Measurements from ENCODE around the gene GPC6. TPM values are rescaled to one million over a fixed set of nuclear protein-coding genes. Genes with fewer than 3 reads are reported as not detected.
A peak's percentile ranks its signal among the peaks of the same experiment; 100 is the strongest.

Gene GPC6
- total RNA-seq, 6 donors from 2014 or later: 1.3 to 7.3 (median 3.4) TPM

GRCh38 chr13:94328381-94329041, 1101.9 kb downstream of the GPC6 start:
- Histone ChIP-seq H3K36me3 (no peaks in the 10 kb centered on the region), H3K4me1 (peaks cover 0 to 4% (median 0%) of the 10 kb centered on the region in 4 donors), H3K27me3 (no peaks in the 10 kb centered on the region), H3K4me3 (no peak overlapping the region), H3K27ac (no peak overlapping the region), H3K9me3 (no peaks in the 10 kb centered on the region)
- ATAC-seq (ENCODE audit: low FRiP score in 2 of 2): no peak
- 61 to 80% methylated on average over 9 to 13 of the region's 13 CpGs for WGBS, 2 donors
- TF ChIP-seq EP300 (IDR thresholded peaks at IDR 0.05) (no peak), CTCF (IDR thresholded peaks at IDR 0.05) (no peak), POLR2AphosphoS5 (IDR thresholded peaks at IDR 0.05) (no peak), POLR2A (IDR thresholded peaks at IDR 0.05) (no peak)
- DNase-seq: no peak

- Histone ChIP-seq H3K9me3 (no peaks in the 10 kb centered on the region), H3K4me3 (no peak overlapping the region), H3K27me3 (no peaks in the 10 kb centered on the region), H3K36me3 (no peaks in the 10 kb centered on the region), H3K27ac (no peak overlapping the region), H3K4me1 (peaks cover 0 to 4% (median 0%) of the 10 kb centered on the region in 4 donors)
- WGBS, 2 donors: 75 to 87% methylated on average over 7 of the region's 7 CpGs
- TF ChIP-seq CTCF (IDR thresholded peaks at IDR 0.05): no peak
- no peak for TF ChIP-seq POLR2AphosphoS5 (IDR thresholded peaks at IDR 0.05)
- TF ChIP-seq POLR2A (IDR thresholded peaks at IDR 0.05): no peak
- no peak for TF ChIP-seq EP300 (IDR thresholded peaks at IDR 0.05)
- no peak for DNase-seq
- ATAC-seq (ENCODE audit: low FRiP score in 2 of 2): peak in 1 of 2 donors; percentile 54
Observed at GRCh38 chr13:94329277-94329676, 1102.7 kb downstream of the GPC6 start.

- ATAC-seq (ENCODE audit: low FRiP score in 2 of 2) (peak in 1 of 2 donors; percentile 87), DNase-seq (no peak)
- Histone ChIP-seq H3K9me3 (no peaks in the 10 kb centered on the region), H3K27me3 (no peaks in the 10 kb centered on the region), H3K36me3 (no peaks in the 10 kb centered on the region), H3K4me3 (no peak overlapping the region), H3K27ac (no peak overlapping the region), H3K4me1 (peaks cover 0 to 4% (median 0%) of the 10 kb centered on the region in 4 donors)
- WGBS, 2 donors: 50 to 58% methylated on average over 7 of the region's 7 CpGs
- no peak for TF ChIP-seq CTCF (IDR thresholded peaks at IDR 0.05)
- no peak for TF ChIP-seq EP300 (IDR thresholded peaks at IDR 0.05)
- no peak for TF ChIP-seq POLR2AphosphoS5 (IDR thresholded peaks at IDR 0.05)
- no peak for TF ChIP-seq POLR2A (IDR thresholded peaks at IDR 0.05)
Observed at GRCh38 chr13:94329754-94330551, 1103.3 kb downstream of the GPC6 start.

- TF ChIP-seq POLR2AphosphoS5 (IDR thresholded peaks at IDR 0.05): no peak
- no peak for TF ChIP-seq CTCF (IDR thresholded peaks at IDR 0.05)
- TF ChIP-seq EP300 (IDR thresholded peaks at IDR 0.05): no peak
- TF ChIP-seq POLR2A (IDR thresholded peaks at IDR 0.05): no peak
- Histone ChIP-seq H3K27ac (no peak overlapping the region), H3K4me1 (peaks cover 0 to 4% (median 0%) of the 10 kb centered on the region in 4 donors)
Observed at GRCh38 chr13:94330552-94331071, 1104.0 kb downstream of the GPC6 start.

More at GRCh38 chr13:94330552-94331071, 1104.0 kb downstream of the GPC6 start:
- DNase-seq (no peak), ATAC-seq (ENCODE audit: low FRiP score in 2 of 2) (no peak)
- no peaks in the 10 kb centered on the region for H3K9me3 ChIP-seq
- H3K4me3 ChIP-seq: no peak overlapping the region
- no peaks in the 10 kb centered on the region for H3K27me3 ChIP-seq
- 78 to 82% methylated on average over 3 of the region's 3 CpGs for WGBS, 2 donors
- no peaks in the 10 kb centered on the region for H3K36me3 ChIP-seq
